Measurements from ENCODE around the gene CCDC85C.

The CCDC85C gene

GRCh38 chr14:99648027-99648784 is 44.2 kb upstream of the CCDC85C start:
- no peak overlapping the region for H4K5ac ChIP-seq (ENCODE audit: low read length)
- H3K18ac ChIP-seq (ENCODE audit: low read length) = no peak overlapping the region
- no peak overlapping the region for H3K23ac ChIP-seq (ENCODE audit: low read length)
- no peak overlapping the region for H4K8ac ChIP-seq (ENCODE audit: low read depth, low read length)
- H3K9ac ChIP-seq (ENCODE audit: low read length) = no peak overlapping the region
- no peak overlapping the region for H3K4me3 ChIP-seq (ENCODE audit: low read length)
- no peaks in the 10 kb centered on the region for H3K36me3 ChIP-seq (ENCODE audit: control insufficient read depth, insufficient read depth, low read length)
- no peak overlapping the region for H2AK5ac ChIP-seq (ENCODE audit: low read length)
- no peak overlapping the region for H2BK5ac ChIP-seq (ENCODE audit: low read length)
- no peak overlapping the region for H3K56ac ChIP-seq (ENCODE audit: low read length)
- WGBS (ENCODE audit: extremely low coverage, insufficient coverage, low lambda C conversion rate) = no CpG with 5 or more reads among the region's 8 CpGs
- H3K27ac ChIP-seq (ENCODE audit: low read depth, low read length) = no peak overlapping the region
- H3K4me1 ChIP-seq (ENCODE audit: control insufficient read depth, low read depth, low read length) = peaks cover 8% of the 10 kb centered on the region
- no peak overlapping the region for H2BK15ac ChIP-seq (replicated peaks; ENCODE audit: low read depth)
- H3K4me2 ChIP-seq (ENCODE audit: low read length) = no peak overlapping the region
- no peaks in the 10 kb centered on the region for H3K79me1 ChIP-seq (ENCODE audit: low read length)
- no peaks in the 10 kb centered on the region for H3K27me3 ChIP-seq (ENCODE audit: insufficient read depth, low read length, poor library complexity)
- no peak overlapping the region for H3K4ac ChIP-seq (ENCODE audit: low read depth, low read length)
- H3K79me2 ChIP-seq (ENCODE audit: control insufficient read depth, insufficient read depth, low read length) = no peaks in the 10 kb centered on the region
- DNase-seq = peak; percentile 34
- no peak overlapping the region for H2BK120ac ChIP-seq (ENCODE audit: low read depth, low read length)

GRCh38 chr14:99647411-99647810 is 43.4 kb upstream of the CCDC85C start:
- WGBS (ENCODE audit: extremely low coverage, insufficient coverage, low lambda C conversion rate) = no CpG with 5 or more reads among the region's 7 CpGs

GRCh38 chr14:99645545-99646505 is 41.8 kb upstream of the CCDC85C start:
- peak overlapping the region; percentile 85 for H3K56ac ChIP-seq (ENCODE audit: low read length)
- H3K27me3 ChIP-seq (ENCODE audit: insufficient read depth, low read length, poor library complexity) = no peaks in the 10 kb centered on the region
- no peak overlapping the region for H4K8ac ChIP-seq (ENCODE audit: low read depth, low read length)
- H2BK5ac ChIP-seq (ENCODE audit: low read length) = no peak overlapping the region
- H3K4me2 ChIP-seq (ENCODE audit: low read length) = peak overlapping the region; percentile 43
- no peak overlapping the region for H3K18ac ChIP-seq (ENCODE audit: low read length)
- no peaks in the 10 kb centered on the region for H3K36me3 ChIP-seq (ENCODE audit: control insufficient read depth, insufficient read depth, low read length)
- H3K4ac ChIP-seq (ENCODE audit: low read depth, low read length) = no peak overlapping the region
- no peak overlapping the region for H2BK15ac ChIP-seq (replicated peaks; ENCODE audit: low read depth)
- H3K23ac ChIP-seq (ENCODE audit: low read length) = no peak overlapping the region
- no peak overlapping the region for H3K4me3 ChIP-seq (ENCODE audit: low read length)
- H4K5ac ChIP-seq (ENCODE audit: low read length) = no peak overlapping the region
- H3K27ac ChIP-seq (ENCODE audit: low read depth, low read length) = no peak overlapping the region
- no CpG with 5 or more reads among the region's 32 CpGs for WGBS (ENCODE audit: extremely low coverage, insufficient coverage, low lambda C conversion rate)
- H3K79me1 ChIP-seq (ENCODE audit: low read length) = no peaks in the 10 kb centered on the region
- peak overlapping the region; percentile 67 for H3K9ac ChIP-seq (ENCODE audit: low read length)
- no peak overlapping the region for H2AK5ac ChIP-seq (ENCODE audit: low read length)
- no peak for DNase-seq
- no peaks in the 10 kb centered on the region for H3K79me2 ChIP-seq (ENCODE audit: control insufficient read depth, insufficient read depth, low read length)
- no peak overlapping the region for H2BK120ac ChIP-seq (ENCODE audit: low read depth, low read length)
- peaks cover 8% of the 10 kb centered on the region for H3K4me1 ChIP-seq (ENCODE audit: control insufficient read depth, low read depth, low read length)

More at GRCh38 chr14:99647411-99647810, 43.4 kb upstream of the CCDC85C start:
- no peak overlapping the region for H3K23ac ChIP-seq (ENCODE audit: low read length)
- peak overlapping the region; percentile 22 for H2AK5ac ChIP-seq (ENCODE audit: low read length)
- H4K5ac ChIP-seq (ENCODE audit: low read length) = no peak overlapping the region
- peak overlapping the region; percentile 34 for H3K56ac ChIP-seq (ENCODE audit: low read length)
- H2BK15ac ChIP-seq (replicated peaks; ENCODE audit: low read depth) = no peak overlapping the region
- H2BK120ac ChIP-seq (ENCODE audit: low read depth, low read length) = no peak overlapping the region
- H3K36me3 ChIP-seq (ENCODE audit: control insufficient read depth, insufficient read depth, low read length) = no peaks in the 10 kb centered on the region
- no peaks in the 10 kb centered on the region for H3K79me2 ChIP-seq (ENCODE audit: control insufficient read depth, insufficient read depth, low read length)
- peaks cover 8% of the 10 kb centered on the region for H3K4me1 ChIP-seq (ENCODE audit: control insufficient read depth, low read depth, low read length)
- no peak overlapping the region for H3K4me2 ChIP-seq (ENCODE audit: low read length)
- no peak overlapping the region for H3K18ac ChIP-seq (ENCODE audit: low read length)
- H4K8ac ChIP-seq (ENCODE audit: low read depth, low read length) = no peak overlapping the region
- H3K27ac ChIP-seq (ENCODE audit: low read depth, low read length) = no peak overlapping the region
- H3K4me3 ChIP-seq (ENCODE audit: low read length) = no peak overlapping the region
- H3K79me1 ChIP-seq (ENCODE audit: low read length) = no peaks in the 10 kb centered on the region
- H3K4ac ChIP-seq (ENCODE audit: low read depth, low read length) = no peak overlapping the region
- H3K9ac ChIP-seq (ENCODE audit: low read length) = no peak overlapping the region
- DNase-seq = peak; percentile 40
- no peaks in the 10 kb centered on the region for H3K27me3 ChIP-seq (ENCODE audit: insufficient read depth, low read length, poor library complexity)
- no peak overlapping the region for H2BK5ac ChIP-seq (ENCODE audit: low read length)

GRCh38 chr14:99644723-99645544 is 40.9 kb upstream of the CCDC85C start, which contains the start of gene HHIPL1:
Gene HHIPL1 (plus strand): TSS chr14:99645129. CDS start chr14:99645208, 79 bp downstream.
- H3K56ac ChIP-seq (ENCODE audit: low read length) = peak within 1 kb of the TSS; percentile 85
- H4K8ac ChIP-seq (ENCODE audit: low read depth, low read length) = no peak within 1 kb of the TSS
- H3K36me3 ChIP-seq (ENCODE audit: control insufficient read depth, insufficient read depth, low read length) = no peaks in the 10 kb centered on the region
- DNase-seq = peak; percentile 27
- H2AK5ac ChIP-seq (ENCODE audit: low read length) = no peak within 1 kb of the TSS
- H3K4me1 ChIP-seq (ENCODE audit: control insufficient read depth, low read depth, low read length) = peaks cover 8% of the 10 kb centered on the region
- H3K27me3 ChIP-seq (ENCODE audit: insufficient read depth, low read length, poor library complexity) = no peaks in the 10 kb centered on the region
- H2BK120ac ChIP-seq (ENCODE audit: low read depth, low read length) = no peak within 1 kb of the TSS
- H2BK15ac ChIP-seq (replicated peaks; ENCODE audit: low read depth) = no peak within 1 kb of the TSS
- no peaks in the 10 kb centered on the region for H3K79me2 ChIP-seq (ENCODE audit: control insufficient read depth, insufficient read depth, low read length)
- no CpG with 5 or more reads among the region's 91 CpGs for WGBS (ENCODE audit: extremely low coverage, insufficient coverage, low lambda C conversion rate)
- no peak within 1 kb of the TSS for H3K23ac ChIP-seq (ENCODE audit: low read length)
- no peak within 1 kb of the TSS for H4K5ac ChIP-seq (ENCODE audit: low read length)
- no peak within 1 kb of the TSS for H2BK5ac ChIP-seq (ENCODE audit: low read length)
- H3K4me3 ChIP-seq (ENCODE audit: low read length) = peak within 1 kb of the TSS; percentile 36
- H3K79me1 ChIP-seq (ENCODE audit: low read length) = no peaks in the 10 kb centered on the region
- H3K27ac ChIP-seq (ENCODE audit: low read depth, low read length) = no peak within 1 kb of the TSS
- peak within 1 kb of the TSS; percentile 83 for H3K4ac ChIP-seq (ENCODE audit: low read depth, low read length)
- peak within 1 kb of the TSS; percentile 81 for H3K18ac ChIP-seq (ENCODE audit: low read length)
- peak within 1 kb of the TSS; percentile 43 for H3K4me2 ChIP-seq (ENCODE audit: low read length)
- H3K9ac ChIP-seq (ENCODE audit: low read length) = peak within 1 kb of the TSS; percentile 67

GRCh38 chr14:99644035-99644587 is 40.1 kb upstream of the CCDC85C start:
- no peaks in the 10 kb centered on the region for H3K27me3 ChIP-seq (ENCODE audit: insufficient read depth, low read length, poor library complexity)
- H2BK5ac ChIP-seq (ENCODE audit: low read length) = no peak overlapping the region
- no peak overlapping the region for H2AK5ac ChIP-seq (ENCODE audit: low read length)
- no peak overlapping the region for H3K9ac ChIP-seq (ENCODE audit: low read length)
- H3K4me2 ChIP-seq (ENCODE audit: low read length) = no peak overlapping the region
- no peak overlapping the region for H3K4me3 ChIP-seq (ENCODE audit: low read length)
- DNase-seq = no peak
- H2BK120ac ChIP-seq (ENCODE audit: low read depth, low read length) = no peak overlapping the region
- no peak overlapping the region for H4K8ac ChIP-seq (ENCODE audit: low read depth, low read length)
- no CpG with 5 or more reads among the region's 11 CpGs for WGBS (ENCODE audit: extremely low coverage, insufficient coverage, low lambda C conversion rate)
- H3K36me3 ChIP-seq (ENCODE audit: control insufficient read depth, insufficient read depth, low read length) = no peaks in the 10 kb centered on the region
- no peaks in the 10 kb centered on the region for H3K79me1 ChIP-seq (ENCODE audit: low read length)
- H3K27ac ChIP-seq (ENCODE audit: low read depth, low read length) = no peak overlapping the region
- H3K4ac ChIP-seq (ENCODE audit: low read depth, low read length) = no peak overlapping the region
- H2BK15ac ChIP-seq (replicated peaks; ENCODE audit: low read depth) = no peak overlapping the region
- H3K56ac ChIP-seq (ENCODE audit: low read length) = peak overlapping the region; percentile 85
- no peak overlapping the region for H3K23ac ChIP-seq (ENCODE audit: low read length)
- H4K5ac ChIP-seq (ENCODE audit: low read length) = no peak overlapping the region
- peaks cover 8% of the 10 kb centered on the region for H3K4me1 ChIP-seq (ENCODE audit: control insufficient read depth, low read depth, low read length)
- H3K18ac ChIP-seq (ENCODE audit: low read length) = peak overlapping the region; percentile 81
- H3K79me2 ChIP-seq (ENCODE audit: control insufficient read depth, insufficient read depth, low read length) = no peaks in the 10 kb centered on the region
